Putamen (tissue), 1 donor: ENCODE data around the gene CADPS2.

Experiments used
- DNase-seq: peaks from one replicate; pipeline ENCODE4 v3.0.0-alpha.2; 2016; ENCODE audit warnings: low spot score

The CADPS2 gene

DNA sequence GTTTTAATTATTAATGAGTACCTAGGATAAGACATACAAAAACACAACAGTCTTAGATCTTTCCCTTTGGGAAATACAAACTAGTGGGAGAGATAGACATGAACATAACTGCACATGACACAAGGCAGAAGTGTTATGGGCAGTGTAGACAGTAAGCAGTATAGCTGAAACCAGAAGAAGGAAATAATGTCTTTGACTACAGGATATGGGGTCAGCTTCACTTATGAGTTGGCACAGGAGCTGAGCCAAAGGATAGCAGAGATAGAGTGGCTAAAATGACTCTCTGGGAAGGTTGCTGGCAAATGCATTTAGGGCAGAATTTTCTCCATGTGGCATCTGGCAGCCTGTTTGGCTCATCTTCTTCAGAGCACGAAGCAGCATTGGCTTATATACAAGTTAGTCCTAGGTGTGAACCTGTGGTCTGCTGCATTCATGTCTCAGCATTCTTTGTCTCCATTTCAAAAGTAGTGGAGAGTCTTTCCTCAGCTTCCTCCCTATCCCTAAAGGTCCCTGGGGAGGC, 521.4 kb downstream of the CADPS2 start:
- no peak for DNase-seq

DNA sequence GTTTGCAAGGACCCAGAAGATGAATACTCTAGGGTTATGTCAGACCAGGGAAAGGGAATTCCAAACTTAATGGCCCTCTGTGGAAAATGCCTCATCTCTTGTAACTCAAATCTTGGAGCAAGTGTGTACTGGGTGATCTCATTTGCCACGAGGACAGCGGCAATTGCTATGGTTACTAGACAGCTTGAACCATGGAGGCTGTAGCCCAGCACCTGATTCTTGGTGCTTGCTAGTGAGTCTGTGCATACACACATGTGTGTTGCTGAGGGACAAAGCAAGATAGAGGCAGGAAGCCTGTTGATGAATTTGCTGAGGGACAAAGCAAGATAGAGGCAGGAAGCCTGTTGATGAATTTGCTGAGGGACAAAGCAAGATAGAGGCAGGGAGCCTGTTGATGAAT, 523.1 kb downstream of the CADPS2 start:
- no peak for DNase-seq

DNA sequence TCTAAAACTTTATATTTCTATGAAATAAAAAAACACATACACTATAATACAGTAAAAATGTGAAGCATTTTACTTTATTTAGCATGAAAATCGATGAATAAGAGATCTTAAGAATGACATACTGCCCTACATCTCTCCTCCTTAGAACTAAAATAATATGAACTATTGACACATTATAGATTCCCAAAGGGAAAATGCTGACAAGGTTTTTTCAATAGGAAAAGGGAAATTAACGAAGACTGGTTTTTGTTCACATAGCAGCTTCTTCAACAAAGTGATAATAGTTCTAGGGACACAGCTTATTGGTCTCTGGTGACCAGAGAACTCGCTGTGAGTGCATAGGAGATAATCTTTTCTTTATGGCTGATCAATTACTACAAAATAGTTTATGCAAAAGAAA, 523.8 kb downstream of the CADPS2 start:
- no peak for DNase-seq

DNA sequence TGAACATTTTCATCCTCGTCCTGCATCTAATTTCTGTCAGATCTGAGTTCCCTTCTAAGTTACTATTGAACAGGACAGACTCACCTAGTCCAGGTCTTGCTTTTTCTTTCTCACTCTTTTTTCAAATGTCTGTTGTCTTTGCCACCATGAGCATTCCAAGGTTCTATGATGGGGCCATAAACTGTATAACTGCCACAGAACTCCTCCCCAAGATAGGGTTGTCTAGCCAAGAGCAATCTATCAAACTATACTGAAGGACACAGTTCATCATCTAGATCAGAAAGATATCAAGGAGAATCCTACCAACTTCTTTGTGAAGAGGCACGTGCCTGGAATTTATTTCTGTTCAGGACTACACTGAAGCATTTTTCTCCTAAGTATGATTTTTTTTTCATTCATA, 531.6 kb downstream of the CADPS2 start:
- DNase-seq, result no peak

DNA sequence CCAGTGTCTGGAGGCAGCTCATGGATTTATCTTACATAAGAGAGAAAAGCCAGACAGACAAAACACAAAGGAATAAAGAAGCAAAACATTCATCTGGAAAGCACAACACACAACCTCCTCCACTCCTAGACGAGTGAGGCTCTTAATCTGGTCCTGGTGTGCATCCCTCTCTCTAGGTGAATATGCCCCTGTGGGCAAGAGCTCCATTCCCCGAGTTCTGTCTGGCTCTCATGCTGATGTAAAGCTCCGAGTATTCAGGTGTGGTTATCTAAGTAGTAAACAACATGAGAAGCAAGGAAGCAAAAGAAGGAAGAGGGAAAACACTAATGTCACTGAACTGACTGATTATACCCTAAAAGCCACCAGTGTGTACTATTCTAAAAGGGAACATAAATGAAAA, 533.8 kb downstream of the CADPS2 start:
- no peak for DNase-seq

DNA sequence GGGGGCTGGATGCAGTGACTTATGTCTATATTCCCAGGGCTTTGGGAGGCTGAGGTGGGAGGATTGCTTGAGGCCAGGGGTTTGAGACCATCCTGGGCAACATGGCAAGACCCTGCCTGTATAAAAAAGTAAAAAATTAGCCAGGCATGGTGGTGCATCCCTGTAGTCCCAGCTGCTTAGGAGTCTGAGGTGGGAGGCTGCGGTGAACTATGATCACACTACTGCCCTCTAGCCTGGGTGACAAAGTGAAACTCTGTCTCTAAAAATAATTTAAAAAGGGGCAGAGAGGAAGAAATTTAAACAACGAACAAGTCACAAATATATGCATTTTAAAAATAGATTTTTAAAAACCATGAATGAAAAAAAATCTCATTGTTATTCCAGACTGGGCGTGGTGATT, 535.6 kb downstream of the CADPS2 start:
- DNase-seq, result no peak

DNA sequence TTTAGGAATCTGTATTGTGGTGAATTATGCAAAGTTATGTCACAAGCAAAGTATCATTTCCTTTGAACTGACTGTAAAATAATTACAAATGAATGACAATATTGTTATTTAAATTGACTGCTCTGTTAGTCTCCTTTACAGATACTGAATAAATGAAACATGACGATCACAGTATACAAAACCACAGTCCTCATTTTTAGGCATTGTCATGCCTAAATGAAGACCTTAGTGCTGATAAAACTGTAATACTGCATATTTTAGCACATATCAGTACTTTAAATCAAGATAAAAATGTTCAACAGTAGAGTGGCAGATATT, 542.0 kb downstream of the CADPS2 start:
- DNase-seq, result no peak

DNA sequence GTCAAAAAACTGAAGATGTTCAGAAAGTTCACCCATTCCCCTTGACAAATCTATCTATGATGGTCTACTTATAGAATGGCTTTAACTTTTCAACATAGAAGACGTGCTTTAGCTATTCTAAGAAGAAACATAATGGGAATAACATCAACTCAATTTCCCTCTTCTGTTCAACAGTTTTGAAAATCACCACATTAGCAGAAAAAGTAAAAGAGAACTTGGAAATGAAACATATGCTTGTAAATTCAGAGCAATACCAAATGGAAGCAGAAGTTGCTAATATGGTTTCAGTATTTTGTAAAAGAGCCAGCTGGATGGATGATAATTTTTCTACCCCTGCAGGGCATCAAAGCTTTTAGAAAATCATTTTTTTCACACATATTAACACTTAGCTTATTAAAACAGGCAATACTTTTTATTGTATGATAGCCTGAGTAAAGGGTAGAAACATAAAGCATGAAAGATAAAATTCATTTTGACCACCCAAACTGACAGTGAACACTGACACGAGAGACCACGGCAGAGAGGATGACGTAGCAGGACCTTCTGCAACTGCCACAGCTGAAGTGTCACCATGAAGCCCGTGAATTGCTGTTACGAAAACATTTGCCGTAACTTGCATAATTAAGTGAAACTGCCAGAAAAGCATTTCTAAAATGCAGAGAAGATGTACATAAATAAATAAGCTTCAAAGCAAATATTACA, 542.5 kb downstream of the CADPS2 start:
- no peak for DNase-seq

DNA sequence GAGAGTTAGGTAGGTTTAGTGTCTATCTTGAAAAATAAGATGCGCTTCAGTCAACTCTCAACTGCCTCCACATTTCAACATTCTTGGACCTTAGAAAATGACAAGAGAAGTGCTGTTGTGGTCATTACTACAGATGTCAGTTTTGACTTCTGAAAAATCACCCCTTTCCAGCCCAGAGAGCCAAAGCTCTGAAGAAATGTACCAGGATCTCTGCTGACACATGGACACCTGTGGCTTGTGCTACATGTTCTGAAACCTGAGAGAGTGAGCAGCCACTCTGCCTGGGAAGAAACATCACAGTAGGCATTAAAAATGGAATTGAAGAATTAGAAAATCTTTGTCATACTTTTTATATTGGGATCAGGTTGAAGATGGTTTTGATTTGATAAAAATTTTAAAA, 545.8 kb downstream of the CADPS2 start:
- DNase-seq, result no peak

DNA sequence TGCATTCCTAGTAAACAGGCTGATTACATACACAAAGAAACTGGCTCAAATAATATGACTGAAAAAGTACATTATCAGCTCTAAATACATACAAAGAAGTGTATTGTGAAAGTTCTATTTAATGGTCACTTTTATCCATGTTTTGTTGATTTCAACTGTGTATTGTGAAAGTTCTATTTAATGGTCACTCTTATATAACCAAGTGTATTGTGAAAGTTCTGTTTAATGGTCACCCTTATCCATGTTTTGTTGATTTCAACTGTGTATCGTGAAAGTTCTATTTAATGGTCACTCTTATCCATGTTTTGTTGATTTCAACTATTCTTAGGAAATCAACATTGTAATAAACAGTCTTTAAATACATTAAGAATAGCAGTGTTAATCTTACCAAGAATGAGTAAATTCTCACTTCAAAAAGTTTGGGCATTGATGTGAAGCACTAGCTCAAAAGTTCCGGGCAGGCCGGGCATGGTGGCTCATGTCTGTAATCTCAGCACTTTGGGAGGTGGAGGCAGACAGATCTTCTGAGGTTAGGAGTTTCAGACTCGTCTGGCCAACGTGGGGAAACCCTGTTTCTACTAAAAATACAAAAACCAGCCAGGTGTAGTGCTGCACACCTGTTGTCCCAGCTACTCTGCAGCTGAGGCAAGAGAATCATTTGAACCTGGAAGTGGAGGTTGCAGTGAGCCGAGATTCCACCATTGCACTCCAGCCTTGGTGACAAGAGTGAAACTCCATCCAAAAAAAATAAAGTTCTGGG, 546.9 kb downstream of the CADPS2 start:
- no peak for DNase-seq

DNA sequence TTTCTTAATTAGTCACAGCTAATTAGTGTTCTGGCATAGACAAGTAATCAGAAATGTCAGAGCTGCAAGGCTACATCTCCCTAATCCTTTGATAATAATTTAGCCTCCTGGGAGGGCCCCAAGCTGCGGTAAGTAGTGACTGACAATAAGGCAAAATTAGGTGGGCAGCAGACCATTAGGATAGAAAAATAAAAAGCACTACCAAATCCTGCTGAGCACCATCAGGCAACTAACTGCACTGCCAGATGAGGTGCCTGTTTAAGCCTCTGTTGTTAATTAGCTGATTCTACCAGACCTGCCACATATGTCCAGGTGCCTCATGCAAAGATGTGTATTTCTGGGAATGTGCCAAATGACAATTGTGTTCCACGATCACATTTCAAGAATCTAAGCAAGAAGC, 549.2 kb downstream of the CADPS2 start:
- DNase-seq, result no peak

DNA sequence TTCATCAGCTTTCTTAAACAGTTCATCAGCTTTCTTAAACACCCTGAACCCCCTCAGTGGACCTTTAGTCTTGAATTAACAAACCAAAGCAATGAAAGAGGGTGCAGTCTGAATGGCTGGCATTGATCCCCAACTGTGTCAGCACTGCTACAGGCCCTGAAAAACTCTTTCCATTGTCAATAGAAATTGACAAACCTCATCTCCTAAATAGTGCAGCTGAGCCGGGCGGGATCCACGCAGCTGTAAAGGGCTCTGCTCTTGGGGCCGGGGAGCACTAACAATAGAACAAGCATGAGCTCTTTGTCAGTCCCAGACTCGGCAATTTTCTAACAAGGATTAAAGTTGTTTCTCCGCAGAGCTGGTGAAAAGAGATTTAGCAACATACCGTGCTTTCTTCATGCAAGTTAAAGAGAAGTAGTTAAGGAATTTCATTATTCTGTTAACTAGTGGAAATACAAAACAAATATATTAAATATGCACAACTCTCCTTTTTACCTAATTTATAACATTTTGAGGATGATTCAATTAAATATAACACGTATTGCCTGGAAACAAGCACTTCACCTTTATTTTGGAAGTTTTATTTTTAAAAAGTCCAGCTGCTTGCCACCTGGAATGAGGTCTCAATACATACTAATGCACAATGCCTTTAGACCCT, 557.0 kb downstream of the CADPS2 start:
- no peak for DNase-seq

DNA sequence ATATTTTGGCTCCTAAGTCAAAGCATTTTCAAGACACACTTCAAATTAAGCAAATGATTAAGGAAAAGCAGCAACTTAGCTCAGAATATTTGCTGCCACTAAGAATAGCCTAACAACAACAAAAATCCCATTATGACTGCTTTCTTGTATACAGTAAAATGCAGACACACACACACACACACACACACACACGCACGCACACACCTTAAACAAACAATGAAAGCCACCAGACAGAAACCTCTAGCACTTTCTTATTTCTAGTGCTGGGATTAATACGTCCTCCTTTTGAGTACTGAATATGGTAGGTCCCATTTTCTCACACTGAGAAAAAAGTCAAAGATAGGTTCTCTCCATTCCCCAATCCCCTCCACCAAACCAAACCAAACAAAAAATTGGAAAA, 558.3 kb downstream of the CADPS2 start:
- DNase-seq, result no peak

DNA sequence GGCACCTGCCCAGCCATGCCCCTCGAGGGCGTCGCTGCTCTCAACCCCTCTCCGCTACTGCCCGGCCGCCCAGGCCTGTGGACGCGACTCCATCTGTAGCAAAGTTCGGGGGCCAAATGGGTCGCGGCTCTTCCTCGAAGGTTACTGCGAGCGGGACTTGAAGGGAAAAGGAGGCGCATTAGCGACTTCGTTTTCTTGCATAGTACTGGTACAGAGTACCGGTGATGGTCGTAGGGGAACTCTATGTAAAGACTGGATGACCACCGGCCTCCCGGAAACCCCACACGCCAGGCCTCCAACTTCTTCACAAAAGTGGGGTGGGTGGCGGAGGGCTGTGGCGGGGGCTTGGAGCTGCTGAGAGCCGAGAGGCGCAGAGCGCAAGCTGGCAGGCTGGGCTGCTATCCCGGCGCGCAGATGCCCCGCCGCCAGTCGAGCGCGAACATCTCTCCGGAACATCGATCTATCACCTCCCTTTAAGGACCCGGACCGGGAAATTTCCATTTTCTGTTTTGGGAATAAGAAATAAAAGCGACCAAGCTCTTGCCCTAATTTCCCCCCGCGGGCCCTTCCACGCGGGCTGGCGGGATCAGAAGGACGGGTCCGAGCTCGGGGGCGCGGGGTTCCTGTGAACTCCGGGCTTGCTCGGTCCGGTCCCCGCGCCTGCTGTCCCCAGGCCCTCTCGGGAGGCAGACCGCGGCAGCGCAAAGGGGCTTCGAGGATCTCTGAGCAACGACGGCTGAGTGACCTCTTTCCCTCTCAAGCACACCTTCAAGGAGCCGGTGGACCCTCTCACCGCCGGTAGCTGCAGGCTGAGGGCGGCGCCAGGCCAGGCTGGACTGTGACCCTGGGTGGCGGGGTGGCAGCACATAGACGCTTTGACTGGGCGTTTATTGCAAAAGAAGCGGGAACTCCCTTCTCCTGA, 569.5 kb downstream of the CADPS2 start:
- DNase-seq, result no peak

DNA sequence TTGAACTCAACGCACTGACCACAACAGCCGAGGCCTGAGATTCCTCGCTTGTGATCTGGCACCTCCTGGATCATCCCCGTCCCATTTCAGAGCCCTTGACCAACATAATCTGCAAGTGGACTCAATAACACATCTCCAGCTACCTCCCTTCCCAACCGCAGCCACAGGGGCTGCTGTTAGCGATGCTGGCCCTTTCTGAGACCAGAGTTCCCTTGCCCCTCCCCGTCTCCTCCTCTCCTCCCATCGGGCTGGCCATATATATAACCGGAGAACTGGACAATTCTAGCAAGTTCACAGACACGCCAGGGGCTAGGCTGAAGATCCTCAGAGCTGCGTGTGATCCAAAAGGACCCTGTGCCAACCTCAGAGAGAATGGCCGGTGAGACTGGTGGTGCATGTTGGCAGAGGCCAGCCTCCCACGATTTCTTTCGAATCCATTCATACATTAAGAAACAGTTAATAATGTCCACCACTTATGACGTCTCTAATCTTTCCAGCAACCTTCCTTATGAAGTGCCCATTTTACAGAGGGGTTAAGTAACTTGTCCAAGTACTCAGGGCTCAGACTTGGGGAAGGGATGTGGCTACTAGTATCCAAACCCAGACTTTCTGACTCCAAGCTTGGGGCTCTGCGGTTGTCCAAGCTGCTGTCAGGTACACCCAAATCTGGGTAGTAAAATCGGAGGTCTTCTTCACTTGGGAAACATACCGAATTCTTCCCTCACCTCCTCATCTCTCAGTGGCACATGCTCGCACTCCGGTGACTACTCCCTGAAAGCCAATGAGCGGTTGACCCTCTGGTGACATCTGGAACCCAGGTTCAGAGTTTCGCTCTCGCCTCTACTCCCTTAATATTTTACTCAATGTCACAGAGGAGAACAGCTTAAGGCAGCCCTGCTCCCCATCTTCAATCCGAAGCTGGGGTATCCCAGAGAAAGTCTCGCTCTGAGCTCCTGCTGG, 570.5 kb downstream of the CADPS2 start:
- DNase-seq, result no peak

DNA sequence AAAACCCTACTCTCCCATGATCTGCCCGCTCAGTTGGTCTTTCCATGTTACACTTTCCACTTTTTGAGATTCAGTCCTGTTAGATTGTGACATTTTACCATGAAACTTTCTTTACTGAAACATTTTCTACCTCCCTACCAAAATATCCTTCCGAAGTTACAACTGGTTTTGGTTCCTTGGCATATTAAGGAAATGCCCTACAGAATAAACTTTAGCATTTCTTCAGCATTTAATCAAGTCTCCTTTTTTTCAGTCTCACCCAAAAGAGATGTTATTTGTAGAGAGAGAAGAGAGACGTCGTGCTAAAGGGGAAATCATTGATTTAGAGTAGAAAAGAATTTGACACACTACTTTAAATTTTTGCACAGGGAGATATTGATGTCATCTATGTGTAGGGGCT, 572.0 kb downstream of the CADPS2 start:
- DNase-seq, result no peak

DNA sequence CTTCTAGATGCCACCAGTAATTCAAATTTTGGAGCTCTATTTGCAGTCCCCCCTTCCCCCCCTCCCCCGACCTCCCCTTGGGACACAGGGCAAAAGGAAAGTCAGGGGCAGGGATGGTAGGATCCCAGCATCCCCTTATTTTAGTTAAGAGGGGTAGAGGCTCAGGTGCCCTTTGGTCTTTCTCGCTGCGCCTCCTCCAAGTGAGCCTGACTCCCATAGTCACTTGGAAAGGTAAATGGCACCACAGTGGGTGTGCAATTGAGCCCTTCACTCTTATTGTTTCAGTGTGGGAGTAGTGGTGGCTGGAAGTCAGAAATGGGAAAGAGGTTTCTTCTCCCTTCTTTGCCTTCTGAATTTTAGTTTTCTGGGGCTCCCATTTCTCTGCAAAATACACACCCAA, 573.5 kb downstream of the CADPS2 start:
- no peak for DNase-seq

DNA sequence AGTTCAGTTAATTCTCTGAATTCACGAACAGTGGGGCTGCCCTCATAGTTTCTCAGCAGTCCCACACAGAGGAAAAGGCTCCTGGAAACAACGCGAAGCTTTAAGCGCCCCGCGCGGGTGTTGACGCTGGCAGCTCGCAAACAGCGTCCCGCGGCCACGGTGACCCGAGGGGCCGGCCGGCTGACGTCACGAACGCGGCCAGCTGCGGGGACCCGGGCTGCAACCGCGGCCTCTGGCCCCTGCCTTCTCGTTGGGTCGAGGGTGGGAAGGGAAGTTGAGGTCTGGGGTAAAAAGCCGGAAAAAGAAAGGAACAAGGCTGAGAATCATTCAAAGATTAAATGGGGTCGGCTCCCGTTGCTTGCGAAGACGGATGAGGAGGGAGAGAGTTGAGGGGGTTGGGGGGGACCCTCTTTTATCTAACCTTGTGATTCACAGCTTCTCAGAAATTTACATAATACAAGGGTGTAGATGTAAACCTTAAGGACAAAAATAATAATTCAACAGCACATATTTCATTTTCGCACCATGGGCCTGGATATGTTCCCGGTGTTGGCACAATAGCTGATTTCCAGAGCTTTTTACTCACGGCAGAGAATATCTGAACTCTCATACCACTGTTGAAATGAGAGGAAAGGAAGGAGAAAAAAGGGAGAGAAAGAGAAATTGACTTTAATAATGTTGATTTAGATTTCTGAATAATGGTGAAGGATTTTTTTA, 574.4 kb downstream of the CADPS2 start:
- DNase-seq, result no peak

DNA sequence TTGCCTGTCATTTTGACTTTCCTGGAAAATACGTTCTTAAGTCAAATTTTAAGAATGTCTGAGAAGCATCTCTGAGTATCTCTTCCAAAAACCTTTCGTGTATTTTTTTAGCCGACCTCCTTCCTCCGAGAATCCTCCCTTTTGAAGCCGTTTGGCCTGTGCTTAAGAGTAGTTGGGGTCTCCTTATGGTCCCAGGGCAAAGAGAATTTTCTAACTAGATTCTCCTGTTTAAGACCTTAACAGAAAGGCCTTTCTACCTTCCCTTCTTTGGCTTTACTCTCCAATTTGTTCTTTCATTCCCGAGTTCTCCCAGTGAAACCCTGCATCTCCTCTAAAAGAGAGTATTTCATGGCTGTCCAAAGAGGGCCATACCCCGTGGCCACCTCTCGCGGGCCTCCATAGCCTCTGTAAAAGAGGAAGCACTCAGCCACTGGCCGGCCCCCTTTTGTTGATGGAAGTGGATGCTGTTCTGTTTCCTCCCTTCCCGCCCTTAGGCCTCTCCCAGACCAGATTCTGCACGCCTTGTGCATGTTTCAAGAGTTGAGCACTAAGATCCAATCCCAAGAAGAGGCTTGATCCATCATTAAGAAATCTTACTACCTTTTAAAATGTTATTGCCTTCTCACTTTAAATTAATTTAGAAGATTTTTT, 575.1 kb downstream of the CADPS2 start:
- DNase-seq, result no peak
